A673 (cell line): ENCODE data around the gene DMGDH.
A peak's percentile ranks its signal among the peaks of the same experiment; 100 is the strongest.

Experiments used
- CTCF ChIP-seq: fragments of 300-800, 200-600 bp; sonication (generic); conservative IDR thresholded peaks from 2 replicates; pipeline ENCODE4 v1.5.1; 2017; ENCODE audit warnings: low read depth, mild to moderate bottlenecking, antibody characterized with exemption, low read length, moderate library complexity, mixed read lengths
- EZH2 ChIP-seq: fragments of 200-600 bp; sonication (generic); IDR thresholded peaks from 2 replicates; pipeline ENCODE4 v1.6.1; 2017; ENCODE audit warnings: borderline replicate concordance, low read depth, mild to moderate bottlenecking, mixed read lengths, antibody characterized with exemption, low read length; ENCODE audit not compliant: poor library complexity, severe bottlenecking

- TF ChIP-seq CTCF: no peak
- peak; percentile 68 for TF ChIP-seq EZH2
These were observed 42.7 kb upstream of the DMGDH start for GRCh38 chr5:79111960-79112702.
